Smooth muscle cell (in vitro differentiated cells): ENCODE data around the gene INPP5A. TPM values are rescaled to one million over a fixed set of nuclear protein-coding genes. Genes with fewer than 3 reads are reported as not detected.

Experiments used
- DNase-seq: peaks from one replicate; lab custom pipeline; 2025; ENCODE audit not compliant: unreplicated experiment; lab: John Stamatoyannopoulos, UW
- H2AFZ ChIP-seq: fragments of 200-600 bp; sonication (generic); 2 replicates; pipeline ENCODE4 v1.6.0; 2016; ENCODE audit warnings: antibody characterized with exemption, low read depth, mild to moderate bottlenecking
- H3F3A ChIP-seq: fragments of 200-600 bp; sonication (generic); 2 replicates; pipeline ENCODE4 v1.6.0; 2017; ENCODE audit warnings: antibody characterized with exemption, low read depth
- H3K27ac ChIP-seq: fragments of 200-600 bp; sonication (generic); 2 replicates; pipeline ENCODE4 v1.5.1; 2016; ENCODE audit warnings: low read depth, mild to moderate bottlenecking
- H3K27me3 ChIP-seq: fragments of 200-600 bp; sonication (generic); 2 replicates; pipeline ENCODE4 v1.6.1; 2016; ENCODE audit warnings: low read depth, mild to moderate bottlenecking
- H3K36me3 ChIP-seq: fragments of 200-600 bp; sonication (generic); 2 replicates; pipeline ENCODE4 v1.5.1; 2016; ENCODE audit warnings: low read depth
- H3K4me1 ChIP-seq: fragments of 200-600 bp; sonication (generic); 2 replicates; pipeline ENCODE4 v1.5.1; 2016; ENCODE audit warnings: low read depth
- H3K4me2 ChIP-seq: fragments of 200-600 bp; sonication (generic); 2 replicates; pipeline ENCODE4 v1.6.0; 2016; ENCODE audit warnings: mild to moderate bottlenecking
- H3K4me3 ChIP-seq: fragments of 200-600 bp; sonication (generic); 2 replicates; pipeline ENCODE4 v1.5.1; 2016; ENCODE audit warnings: mild to moderate bottlenecking
- H3K79me2 ChIP-seq: fragments of 200-600 bp; sonication (generic); 2 replicates; pipeline ENCODE4 v1.6.0; 2016; ENCODE audit warnings: low read depth, mild to moderate bottlenecking
- H3K9ac ChIP-seq: fragments of 200-600 bp; sonication (generic); 2 replicates; pipeline ENCODE4 v1.6.0; 2016; ENCODE audit warnings: low read depth
- H3K9me3 ChIP-seq: fragments of 200-600 bp; sonication (generic); replicated peaks from 2 replicates; pipeline ENCODE4 v1.5.1; 2016; ENCODE audit warnings: low read depth
- H4K20me1 ChIP-seq: fragments of 200-600 bp; sonication (generic); 2 replicates; pipeline ENCODE4 v1.6.0; 2016; ENCODE audit warnings: low read depth
- WGBS: methylation state at CpG from one replicate; pipeline ENCODE4 v1.1.7; 2016; ENCODE audit warnings: low lambda C conversion rate; 5-methylcytosine and 5-hydroxymethylcytosine counted together
- polyA plus RNA-seq: library from polyadenylated mRNA; unstranded; fragments of >200 nt; fragmentation: Nextera tagmentation; extraction: Ambion mirVana; gene quantifications from 2 replicates; pipeline ENCODE4 v1.2.1, GENCODE V29; 2016
- total RNA-seq: library from RNA; depleted of rRNA; stranded (reverse); fragments of >200 nt; gene quantifications from 2 replicates; pipeline ENCODE4 v1.2.3, GENCODE V29; 2014
- TF ChIP-seq, protein P1 (sequence below): fragments of 200-600 bp; sonication (generic); IDR thresholded peaks from 2 replicates; pipeline ENCODE4 v1.5.1; 2017; ENCODE audit warnings: borderline replicate concordance, mild to moderate bottlenecking, antibody characterized with exemption; ENCODE audit not compliant: insufficient read depth, poor library complexity, severe bottlenecking

INPP5A gene
- total and polyA plus RNA-seq, 2 experiments from 2014 or later = 48.0 to 55.9 TPM

- WGBS = 95% methylated on average over 22 of the region's 22 CpGs
- Histone ChIP-seq H3K79me2 (peaks cover 82% of the 10 kb centered on the region), H2AFZ (no peak overlapping the region), H3K4me1 (no peaks in the 10 kb centered on the region), H3K4me2 (no peak overlapping the region), H3K9me3 (no peaks in the 10 kb centered on the region), H3K36me3 (no peaks in the 10 kb centered on the region), H4K20me1 (peaks cover 100% of the 10 kb centered on the region), H3K27me3 (no peaks in the 10 kb centered on the region), H3K4me3 (no peak overlapping the region), H3K9ac (no peak overlapping the region), H3K27ac (no peak overlapping the region), H3F3A (no peaks in the 10 kb centered on the region)
- TF ChIP-seq, protein P1, sequence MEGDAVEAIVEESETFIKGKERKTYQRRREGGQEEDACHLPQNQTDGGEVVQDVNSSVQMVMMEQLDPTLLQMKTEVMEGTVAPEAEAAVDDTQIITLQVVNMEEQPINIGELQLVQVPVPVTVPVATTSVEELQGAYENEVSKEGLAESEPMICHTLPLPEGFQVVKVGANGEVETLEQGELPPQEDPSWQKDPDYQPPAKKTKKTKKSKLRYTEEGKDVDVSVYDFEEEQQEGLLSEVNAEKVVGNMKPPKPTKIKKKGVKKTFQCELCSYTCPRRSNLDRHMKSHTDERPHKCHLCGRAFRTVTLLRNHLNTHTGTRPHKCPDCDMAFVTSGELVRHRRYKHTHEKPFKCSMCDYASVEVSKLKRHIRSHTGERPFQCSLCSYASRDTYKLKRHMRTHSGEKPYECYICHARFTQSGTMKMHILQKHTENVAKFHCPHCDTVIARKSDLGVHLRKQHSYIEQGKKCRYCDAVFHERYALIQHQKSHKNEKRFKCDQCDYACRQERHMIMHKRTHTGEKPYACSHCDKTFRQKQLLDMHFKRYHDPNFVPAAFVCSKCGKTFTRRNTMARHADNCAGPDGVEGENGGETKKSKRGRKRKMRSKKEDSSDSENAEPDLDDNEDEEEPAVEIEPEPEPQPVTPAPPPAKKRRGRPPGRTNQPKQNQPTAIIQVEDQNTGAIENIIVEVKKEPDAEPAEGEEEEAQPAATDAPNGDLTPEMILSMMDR = no peak
- DNase-seq = no peak
Measured at GRCh38 chr10:132547421-132547861, 9.9 kb downstream of the INPP5A start.

DNA sequence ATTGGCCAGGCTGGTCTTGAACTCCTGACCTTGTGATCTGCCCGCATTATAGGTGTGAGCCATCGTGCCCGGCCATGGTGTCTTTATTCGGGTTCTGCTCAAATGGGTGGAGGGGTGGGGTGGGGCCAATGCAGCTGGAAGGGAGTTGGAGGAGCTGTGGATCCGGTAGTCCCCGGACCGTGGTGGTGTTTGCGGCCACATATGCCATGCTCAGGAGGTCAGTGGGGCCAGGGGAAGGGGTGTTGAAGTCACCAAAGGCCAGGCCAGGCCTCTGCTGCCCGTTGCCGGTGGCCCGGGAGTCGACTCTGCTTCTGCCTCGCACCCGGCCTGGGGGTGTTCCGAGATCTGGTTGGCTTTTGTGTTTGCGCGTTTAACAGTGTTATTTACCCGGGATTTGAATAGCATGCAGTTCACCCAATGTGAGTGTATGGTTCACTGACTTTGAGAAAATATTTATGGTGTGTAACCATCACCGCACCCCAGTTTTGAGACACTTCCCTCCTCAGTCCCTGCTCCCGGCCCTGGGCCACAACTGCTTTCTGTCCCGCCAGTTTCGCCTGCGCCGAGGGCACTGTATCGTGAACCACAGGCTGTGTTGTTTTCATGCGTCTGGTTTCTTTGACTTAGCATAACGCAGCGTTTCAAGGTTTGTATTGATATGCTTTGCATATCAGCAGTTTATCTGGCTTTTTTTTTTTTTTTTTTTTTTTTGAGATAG is 10.7 kb downstream of the INPP5A start:
- TF ChIP-seq, protein P1 = no peak
- Histone ChIP-seq H2AFZ (no peak overlapping the region), H3K9ac (no peak overlapping the region), H3K4me2 (no peak overlapping the region), H3K36me3 (no peaks in the 10 kb centered on the region), H3F3A (no peaks in the 10 kb centered on the region), H3K27me3 (no peaks in the 10 kb centered on the region), H3K79me2 (peaks cover 79% of the 10 kb centered on the region), H4K20me1 (peaks cover 100% of the 10 kb centered on the region), H3K27ac (no peak overlapping the region), H3K4me3 (no peak overlapping the region), H3K9me3 (no peaks in the 10 kb centered on the region), H3K4me1 (no peaks in the 10 kb centered on the region)
- no peak for DNase-seq
- WGBS = 96% methylated on average over 28 of the region's 28 CpGs

GRCh38 chr10:132548869-132549268 is 11.3 kb downstream of the INPP5A start:
- Histone ChIP-seq H2AFZ (no peak overlapping the region), H3K79me2 (peaks cover 77% of the 10 kb centered on the region), H3K9me3 (no peaks in the 10 kb centered on the region), H3F3A (no peaks in the 10 kb centered on the region), H3K4me2 (no peak overlapping the region), H4K20me1 (peaks cover 100% of the 10 kb centered on the region), H3K4me3 (no peak overlapping the region), H3K4me1 (no peaks in the 10 kb centered on the region), H3K27me3 (no peaks in the 10 kb centered on the region), H3K36me3 (no peaks in the 10 kb centered on the region), H3K27ac (no peak overlapping the region), H3K9ac (no peak overlapping the region)
- over 99% methylated on average over 14 of the region's 14 CpGs for WGBS
- TF ChIP-seq, protein P1 = no peak
- no peak for DNase-seq

- WGBS = 94% methylated on average over 12 of the region's 12 CpGs
- Histone ChIP-seq H3K4me2 (no peak overlapping the region), H4K20me1 (peaks cover 100% of the 10 kb centered on the region), H3K79me2 (peaks cover 77% of the 10 kb centered on the region), H3K9me3 (no peaks in the 10 kb centered on the region), H2AFZ (no peak overlapping the region), H3F3A (no peaks in the 10 kb centered on the region), H3K9ac (no peak overlapping the region), H3K4me3 (no peak overlapping the region), H3K36me3 (no peaks in the 10 kb centered on the region), H3K27me3 (no peaks in the 10 kb centered on the region), H3K4me1 (no peaks in the 10 kb centered on the region), H3K27ac (no peak overlapping the region)
- no peak for DNase-seq
- TF ChIP-seq, protein P1 = no peak
Measured at GRCh38 chr10:132549371-132549770, 11.8 kb downstream of the INPP5A start.
